Erythroblast (primary cell): ENCODE measurements around the gene ADGRG3.
A peak's percentile ranks its signal among the peaks of the same experiment; 100 is the strongest.

ENCODE experiments used
- DNase-seq, 2 experiments: peaks; one replicate each; lab custom pipeline; 2025; lab: John Stamatoyannopoulos, UW
- GATA1 ChIP-seq: IDR thresholded peaks from 2 replicates; pipeline ENCODE4 v1.6.1; 2011; ENCODE audit warnings: low read depth, mild to moderate bottlenecking, control low read depth, low read length, moderate library complexity
- POLR2A ChIP-seq: IDR thresholded peaks from 2 replicates; pipeline ENCODE4 v1.6.1; 2011; ENCODE audit warnings: mild to moderate bottlenecking, low read length

Gene ADGRG3

DNA sequence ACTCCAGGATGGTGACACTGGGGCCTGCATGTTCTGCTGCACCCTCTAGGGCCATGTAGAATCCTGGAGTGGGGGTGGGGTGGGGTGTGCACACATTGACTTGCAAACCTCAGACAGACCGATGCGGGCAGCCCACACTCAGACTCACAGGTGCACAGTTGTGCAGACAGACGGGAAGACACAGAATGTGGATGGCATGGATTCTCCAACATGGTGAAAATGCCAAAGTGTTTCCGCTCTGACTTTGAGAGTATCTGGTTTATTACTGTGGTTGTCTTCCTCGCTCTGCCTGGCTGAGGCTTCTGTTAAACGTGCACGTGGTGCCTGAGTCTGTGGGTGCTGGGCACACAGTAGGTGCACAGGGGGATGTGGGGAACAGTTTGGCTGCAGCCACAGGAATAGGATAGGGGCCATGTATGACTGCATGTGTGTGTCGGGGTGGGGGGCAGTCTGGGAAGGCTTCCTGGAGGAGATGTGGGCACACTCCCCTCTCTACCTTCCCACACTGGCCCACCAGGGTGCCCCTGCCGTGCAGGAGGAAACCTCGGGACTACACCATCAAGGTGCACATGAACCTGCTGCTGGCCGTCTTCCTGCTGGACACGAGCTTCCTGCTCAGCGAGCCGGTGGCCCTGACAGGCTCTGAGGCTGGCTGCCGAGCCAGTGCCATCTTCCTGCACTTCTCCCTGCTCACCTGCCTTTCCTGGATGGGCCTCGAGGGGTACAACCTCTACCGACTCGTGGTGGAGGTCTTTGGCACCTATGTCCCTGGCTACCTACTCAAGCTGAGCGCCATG lies 9.0 kb upstream of the ADGRG3 start:
- TF ChIP-seq GATA1, result no peak
- no peak for TF ChIP-seq POLR2A
- DNase-seq, result no peak

DNA sequence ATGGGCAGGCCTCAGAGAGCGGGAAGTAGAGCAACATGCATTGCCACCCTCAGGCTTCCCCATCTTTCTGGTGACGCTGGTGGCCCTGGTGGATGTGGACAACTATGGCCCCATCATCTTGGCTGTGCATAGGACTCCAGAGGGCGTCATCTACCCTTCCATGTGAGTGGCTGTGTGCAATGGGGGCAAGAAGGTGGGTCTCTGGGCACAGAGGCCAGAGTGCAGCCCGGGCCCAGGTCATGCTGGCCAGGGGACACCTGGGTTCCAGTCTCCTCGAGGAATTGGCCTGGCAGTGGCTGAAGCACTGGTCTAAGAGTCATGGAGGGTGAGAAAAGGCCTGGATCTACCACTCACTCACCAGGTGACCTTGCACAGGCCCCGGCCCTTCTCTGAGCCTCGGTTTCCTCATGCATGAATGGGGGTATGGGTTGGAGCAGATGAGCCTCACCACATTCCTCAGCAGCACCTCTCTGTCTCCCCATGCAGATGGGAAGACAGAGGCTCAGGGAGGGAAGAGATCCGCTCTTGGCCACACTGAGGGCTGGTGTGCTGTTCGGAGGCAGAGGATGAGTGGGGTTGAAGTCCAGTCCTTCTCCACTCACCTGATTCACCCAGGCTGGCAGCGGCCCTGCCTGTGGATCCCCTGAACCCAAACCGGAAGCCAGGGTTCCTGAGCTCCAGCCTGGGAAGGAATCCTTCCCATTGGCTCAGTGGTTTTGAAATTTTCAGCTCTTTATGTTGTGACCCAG lies 7.2 kb upstream of the ADGRG3 start:
- DNase-seq, result peak in 1 of 2 experiments; percentile 37
- TF ChIP-seq GATA1 (no peak), POLR2A (no peak)

DNA sequence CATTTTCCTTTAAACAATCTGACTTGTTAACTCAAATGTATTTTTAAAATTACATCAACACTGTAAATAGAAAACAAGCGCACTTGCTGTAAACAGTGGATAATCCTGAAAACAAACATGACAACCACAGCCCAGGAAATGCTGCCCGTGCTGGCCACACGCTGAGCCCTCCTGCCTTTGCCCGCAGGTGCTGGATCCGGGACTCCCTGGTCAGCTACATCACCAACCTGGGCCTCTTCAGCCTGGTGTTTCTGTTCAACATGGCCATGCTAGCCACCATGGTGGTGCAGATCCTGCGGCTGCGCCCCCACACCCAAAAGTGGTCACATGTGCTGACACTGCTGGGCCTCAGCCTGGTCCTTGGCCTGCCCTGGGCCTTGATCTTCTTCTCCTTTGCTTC lies 6.6 kb upstream of the ADGRG3 start:
- no peak for TF ChIP-seq GATA1
- no peak for TF ChIP-seq POLR2A
- DNase-seq, result no peak

DNA sequence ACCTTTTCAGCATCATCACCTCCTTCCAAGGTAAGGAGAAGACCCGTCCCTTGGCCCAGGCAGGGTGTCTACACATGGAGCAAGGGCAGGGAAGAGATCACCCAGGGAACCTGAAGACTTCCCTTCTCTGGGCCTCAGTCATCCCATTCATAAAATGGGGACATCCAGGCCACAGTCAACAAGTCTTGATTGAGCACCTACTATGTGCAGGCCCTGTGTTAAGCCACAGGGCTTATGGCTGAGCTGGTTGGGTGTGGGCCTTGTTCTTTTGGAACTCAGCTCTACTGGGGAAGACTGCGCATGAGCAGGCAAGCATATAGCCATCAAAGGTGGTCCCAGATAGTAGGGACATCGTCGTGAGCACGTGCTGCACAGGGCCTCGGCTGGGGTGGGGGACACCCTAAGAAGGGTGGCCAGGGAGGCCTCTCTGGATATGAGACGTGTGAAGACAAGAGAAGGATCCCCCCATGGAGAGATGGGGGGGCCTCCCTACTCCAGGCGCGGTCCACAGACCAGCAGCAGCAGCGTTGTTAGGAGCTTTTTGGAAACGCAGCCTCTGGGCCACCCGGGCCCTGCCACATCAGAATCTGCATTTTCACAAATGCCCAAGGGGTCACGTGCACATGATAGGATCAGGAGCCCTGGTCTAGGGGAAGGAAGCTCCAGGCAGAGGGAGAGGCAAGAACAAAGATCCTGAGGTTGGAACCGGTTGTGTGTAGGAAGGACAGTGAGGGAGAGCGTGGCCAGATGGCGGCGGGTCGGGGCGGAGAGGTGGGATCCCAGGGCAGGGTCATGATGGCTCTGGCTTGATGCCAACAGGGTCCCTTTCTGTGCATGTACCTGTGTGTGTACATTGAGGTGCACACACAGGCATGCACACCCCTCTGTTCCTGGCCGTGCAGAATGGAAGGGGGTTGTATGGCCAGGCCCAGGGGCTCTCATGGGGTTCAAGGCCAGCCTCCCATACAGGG lies 5.9 kb upstream of the ADGRG3 start:
- no peak for TF ChIP-seq POLR2A
- no peak for DNase-seq

DNA sequence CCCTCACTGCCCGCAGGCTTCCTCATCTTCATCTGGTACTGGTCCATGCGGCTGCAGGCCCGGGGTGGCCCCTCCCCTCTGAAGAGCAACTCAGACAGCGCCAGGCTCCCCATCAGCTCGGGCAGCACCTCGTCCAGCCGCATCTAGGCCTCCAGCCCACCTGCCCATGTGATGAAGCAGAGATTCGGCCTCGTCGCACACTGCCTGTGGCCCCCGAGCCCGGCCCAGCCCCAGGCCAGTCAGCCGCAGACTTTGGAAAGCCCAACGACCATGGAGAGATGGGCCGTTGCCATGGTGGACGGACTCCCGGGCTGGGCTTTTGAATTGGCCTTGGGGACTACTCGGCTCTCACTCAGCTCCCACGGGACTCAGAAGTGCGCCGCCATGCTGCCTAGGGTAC lies 4.7 kb upstream of the ADGRG3 start:
- DNase-seq, result no peak
- TF ChIP-seq GATA1 (no peak), POLR2A (no peak)

DNA sequence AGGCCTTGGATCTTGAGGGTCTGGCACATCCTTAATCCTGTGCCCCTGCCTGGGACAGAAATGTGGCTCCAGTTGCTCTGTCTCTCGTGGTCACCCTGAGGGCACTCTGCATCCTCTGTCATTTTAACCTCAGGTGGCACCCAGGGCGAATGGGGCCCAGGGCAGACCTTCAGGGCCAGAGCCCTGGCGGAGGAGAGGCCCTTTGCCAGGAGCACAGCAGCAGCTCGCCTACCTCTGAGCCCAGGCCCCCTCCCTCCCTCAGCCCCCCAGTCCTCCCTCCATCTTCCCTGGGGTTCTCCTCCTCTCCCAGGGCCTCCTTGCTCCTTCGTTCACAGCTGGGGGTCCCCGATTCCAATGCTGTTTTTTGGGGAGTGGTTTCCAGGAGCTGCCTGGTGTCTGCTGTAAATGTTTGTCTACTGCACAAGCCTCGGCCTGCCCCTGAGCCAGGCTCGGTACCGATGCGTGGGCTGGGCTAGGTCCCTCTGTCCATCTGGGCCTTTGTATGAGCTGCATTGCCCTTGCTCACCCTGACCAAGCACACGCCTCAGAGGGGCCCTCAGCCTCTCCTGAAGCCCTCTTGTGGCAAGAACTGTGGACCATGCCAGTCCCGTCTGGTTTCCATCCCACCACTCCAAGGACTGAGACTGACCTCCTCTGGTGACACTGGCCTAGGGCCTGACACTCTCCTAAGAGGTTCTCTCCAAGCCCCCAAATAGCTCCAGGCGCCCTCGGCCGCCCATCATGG lies 4.0 kb upstream of the ADGRG3 start:
- no peak for DNase-seq
- TF ChIP-seq POLR2A (no peak), GATA1 (no peak)

DNA sequence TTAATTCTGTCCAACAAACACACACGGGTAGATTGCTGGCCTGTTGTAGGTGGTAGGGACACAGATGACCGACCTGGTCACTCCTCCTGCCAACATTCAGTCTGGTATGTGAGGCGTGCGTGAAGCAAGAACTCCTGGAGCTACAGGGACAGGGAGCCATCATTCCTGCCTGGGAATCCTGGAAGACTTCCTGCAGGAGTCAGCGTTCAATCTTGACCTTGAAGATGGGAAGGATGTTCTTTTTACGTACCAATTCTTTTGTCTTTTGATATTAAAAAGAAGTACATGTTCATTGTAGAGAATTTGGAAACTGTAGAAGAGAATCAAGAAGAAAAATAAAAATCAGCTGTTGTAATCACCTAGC lies 3.5 kb upstream of the ADGRG3 start:
- TF ChIP-seq POLR2A, result no peak
- no peak for TF ChIP-seq GATA1
- no peak for DNase-seq

DNA sequence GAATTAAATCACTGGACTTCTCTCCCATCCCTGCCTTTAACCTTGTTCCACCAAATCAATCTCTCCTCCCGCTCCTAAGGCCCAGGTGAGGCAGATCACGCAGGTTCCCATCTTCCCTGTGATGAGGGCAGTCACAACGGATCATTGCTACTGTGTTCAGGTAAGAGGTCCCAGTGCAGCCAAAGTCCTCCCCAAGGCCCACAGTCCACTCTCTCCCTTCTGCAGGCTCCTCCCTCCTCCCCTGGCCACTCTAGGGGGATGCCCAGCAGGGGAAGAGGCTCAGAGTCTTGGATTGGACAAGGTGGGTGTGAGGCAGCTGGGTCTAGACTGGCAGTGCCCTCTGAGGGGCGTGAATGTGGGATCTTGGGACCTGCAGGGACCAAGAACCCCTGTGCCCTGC lies 2.6 kb upstream of the ADGRG3 start:
- DNase-seq, result no peak
- TF ChIP-seq POLR2A, result no peak
- TF ChIP-seq GATA1, result no peak

DNA sequence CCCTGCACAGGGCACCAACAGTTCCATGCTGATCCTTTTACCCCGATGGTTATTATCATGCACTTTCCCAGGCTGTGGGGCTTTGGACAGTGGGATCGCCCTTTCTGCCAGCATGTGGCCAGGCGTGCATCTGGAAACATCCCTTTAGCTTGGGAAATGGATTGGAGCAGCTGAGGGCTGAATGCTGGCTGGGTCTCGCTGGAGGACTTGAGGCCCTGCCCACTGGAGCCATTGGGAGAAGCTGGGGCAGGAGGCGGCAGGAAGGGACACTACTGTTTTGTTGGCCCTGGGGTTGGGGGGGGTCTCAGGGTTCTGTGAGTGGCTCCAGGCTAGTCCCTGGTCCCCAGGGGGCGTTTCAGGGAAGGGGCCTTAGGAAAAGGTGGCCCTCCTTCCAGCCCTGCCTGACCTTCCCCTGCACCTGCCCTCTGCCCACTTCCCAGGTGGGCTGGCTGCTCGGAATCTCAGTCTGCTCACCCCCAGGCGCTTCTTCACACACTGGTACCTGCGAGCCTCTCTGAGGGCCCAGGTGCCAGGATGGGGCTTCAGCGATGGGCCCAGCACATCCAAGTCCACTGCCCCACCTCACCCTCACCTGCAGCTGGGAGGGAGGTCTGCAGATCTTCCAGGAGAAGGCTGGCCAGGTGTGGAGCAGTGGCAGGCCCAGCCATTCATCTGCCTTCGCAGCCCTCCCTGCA lies 1.6 kb upstream of the ADGRG3 start:
- TF ChIP-seq POLR2A (no peak), GATA1 (no peak)
- DNase-seq, result no peak

DNA sequence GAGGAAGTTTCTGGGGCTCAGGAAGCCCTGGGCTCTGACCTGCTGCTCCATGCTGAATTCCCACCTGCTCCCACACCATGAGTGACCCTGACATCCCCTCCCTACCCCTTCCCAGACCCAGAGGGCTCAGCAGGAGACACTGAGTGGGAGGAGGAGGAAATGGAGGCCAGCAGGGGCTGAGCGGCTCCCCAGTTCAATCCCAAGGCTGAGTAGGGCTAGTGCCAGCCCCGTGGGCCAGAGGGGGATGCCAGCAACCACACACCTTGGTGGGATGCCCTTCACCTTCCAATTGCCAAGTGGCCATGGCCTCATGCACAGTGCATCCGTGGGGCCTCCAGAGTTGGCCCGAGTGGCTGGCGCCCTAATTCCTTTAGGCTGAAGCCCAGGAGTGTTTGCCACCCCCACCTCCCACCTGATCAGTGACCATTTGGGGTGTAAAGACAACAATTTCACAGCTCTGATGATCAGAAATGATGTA lies 1.0 kb upstream of the ADGRG3 start:
- DNase-seq, result no peak
- no peak for TF ChIP-seq POLR2A
- no peak for TF ChIP-seq GATA1

DNA sequence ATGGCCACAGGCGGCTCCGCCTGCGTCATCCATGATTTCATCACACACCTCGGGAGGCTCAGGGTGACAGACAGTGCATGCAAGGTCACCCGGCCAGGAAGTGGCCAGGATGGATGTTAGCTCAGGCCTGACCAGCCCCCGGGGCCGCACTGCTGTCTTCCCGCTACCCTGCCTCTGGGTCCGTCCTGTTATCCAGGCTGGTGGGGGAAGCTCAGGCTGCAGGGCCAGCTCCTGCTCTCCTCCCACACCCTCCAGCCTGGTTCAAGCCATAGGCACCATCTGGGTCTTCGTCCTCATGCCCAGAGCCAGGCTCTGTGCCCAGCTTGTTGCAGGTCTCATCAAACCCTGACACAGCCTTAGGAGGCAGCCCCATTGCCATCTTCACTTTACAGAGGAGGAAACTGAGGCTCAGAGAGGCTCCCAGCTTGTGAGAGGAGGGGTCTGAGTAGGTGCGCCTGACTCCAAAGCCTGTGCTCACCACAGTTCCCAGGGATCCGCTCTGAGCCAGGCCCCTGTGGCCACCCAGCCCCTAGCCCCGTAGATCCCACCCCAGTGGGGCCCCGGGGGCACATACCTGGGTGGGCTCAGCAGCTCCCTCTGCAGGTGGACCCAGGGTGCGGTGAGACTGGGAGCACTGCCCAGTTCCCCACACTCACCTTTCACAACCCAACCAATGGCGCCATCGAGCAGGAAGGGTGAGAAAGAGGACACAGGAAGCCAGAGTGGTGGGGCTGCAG lies 412 bp upstream of the ADGRG3 start:
- peak; percentile 25 to 65 for DNase-seq
- TF ChIP-seq GATA1, result no peak
- TF ChIP-seq POLR2A, result no peak
